K562 (cell line): ENCODE results near the gene ATAD2B. TPM values are rescaled to one million over a fixed set of nuclear protein-coding genes. Genes with fewer than 3 reads are reported as not detected.
"Not testable (repeated sequence)": the region's sequence is repeated elsewhere in the genome, so short reads cannot be mapped to it uniquely, and the experiment has no call there.

ENCODE experiments used
- ATAC-seq: fragments of 200-7000 bp; cut with Tn5 transposase; 3 replicates; pipeline ENCODE4 v1.9.1; 2020; ENCODE audit warnings: moderate library complexity
- BruUV-seq: library from RNA; stranded (reverse); fragments of 400-500 nt; replicated peaks from 2 replicates; lab custom pipeline; 2021; lab: Mats Ljungman, UMichigan
- CTCF ChIA-PET: fragments of 300-600 bp; formaldehyde crosslinking; extraction: SDS; loops from one replicate; lab custom pipeline; 2021; ENCODE audit warnings: low intra/inter-chr PET ratio; lab: Yijun Ruan, JAX
- POLR2A ChIA-PET: fragments of 300-600, 350-650 bp; sonication (Branson Sonifier 250); formaldehyde crosslinking; extraction: SDS; loops from one replicate; lab custom pipeline; 2021; ENCODE audit warnings: antibody characterized with exemption, inconsistent platforms; lab: Yijun Ruan, JAX
- DNase-seq, 4 experiments: peaks; one replicate each; pipeline versions ENCODE4 v3.0.0 to v3.0.0-alpha.2; 2011 to 2018; ENCODE audit warnings: low spot score in 3 of 4, mixed read lengths in 3 of 4; ENCODE audit errors: extremely low read depth in 1 of 4
- FAIRE-seq: peaks from 2 replicates; lab custom pipeline; 2011; peaks lifted over from hg19 to GRCh38; lab: Jason Lieb, UNC
- H2AFZ ChIP-seq: 2 replicates; pipeline ENCODE4 v1.6.0; 2011; ENCODE audit warnings: low read depth, low read length, control low read depth, inconsistent platforms
- H3K27ac ChIP-seq: fragments of 200-600 bp; 3 replicates; pipeline ENCODE4 v1.8.0; 2011; ENCODE audit warnings: low read depth, mild to moderate bottlenecking, control low read depth, inconsistent platforms, low read length, moderate library complexity, mixed read lengths; ENCODE audit errors: extremely low read depth
- H3K27me3 ChIP-seq, 2 experiments: fragments of 300-600 bp in 1 of 2; 2 replicates in 1 of 2; 3 replicates in 1 of 2; pipeline versions ENCODE4 v1.6.0 to v1.8.0; 2011; ENCODE audit warnings: inconsistent platforms in 2 of 2, low read length in 2 of 2, mild to moderate bottlenecking in 1 of 2, mixed read lengths in 1 of 2, moderate library complexity in 1 of 2; ENCODE audit not compliant: control insufficient read depth in 2 of 2, insufficient read depth in 2 of 2
- H3K36me3 ChIP-seq: fragments of 300-600 bp; 3 replicates; pipeline ENCODE4 v1.8.0; 2011; ENCODE audit warnings: mild to moderate bottlenecking, low read length, inconsistent platforms; ENCODE audit not compliant: control insufficient read depth, insufficient read depth
- H3K4me1 ChIP-seq, 2 experiments: fragments of 200-600 bp in 1 of 2; replicated peaks in 1 of 2; 2 replicates in 1 of 2; 3 replicates in 1 of 2; pipeline versions ENCODE4 v1.5.1 to v1.8.0; 2011; ENCODE audit warnings: inconsistent platforms in 2 of 2, low read length in 2 of 2, mild to moderate bottlenecking in 1 of 2, mixed read lengths in 1 of 2, moderate library complexity in 1 of 2; ENCODE audit not compliant: control insufficient read depth in 2 of 2, insufficient read depth in 2 of 2
- H3K4me2 ChIP-seq: 2 replicates; pipeline ENCODE4 v1.6.1; 2011; ENCODE audit warnings: low read length, control low read depth, inconsistent platforms, mixed read lengths; ENCODE audit not compliant: insufficient read depth
- H3K4me3 ChIP-seq: fragments of 200-600 bp; sonication (generic), shearing (Covaris generic); 2 replicates; pipeline ENCODE4 v1.5.1; 2016; ENCODE audit warnings: control low read depth, inconsistent platforms
- H3K79me2 ChIP-seq: fragments of 200-600 bp; 3 replicates; pipeline ENCODE4 v1.8.0; 2011; ENCODE audit warnings: low read length, inconsistent platforms; ENCODE audit not compliant: control insufficient read depth, insufficient read depth
- H3K9ac ChIP-seq, 2 experiments: 2 replicates each; pipeline versions ENCODE4 v1.6.0 to v1.6.1; 2011; ENCODE audit warnings: low read depth in 2 of 2, low read length in 2 of 2, control low read depth in 1 of 2, inconsistent platforms in 1 of 2, mild to moderate bottlenecking in 1 of 2, mixed read lengths in 1 of 2; ENCODE audit not compliant: insufficient read depth in 1 of 2
- H3K9me1 ChIP-seq: one replicate; pipeline ENCODE4 v1.6.0; 2011; ENCODE audit warnings: inconsistent platforms, mild to moderate bottlenecking, low read length, moderate library complexity; ENCODE audit not compliant: control insufficient read depth, insufficient read depth
- H3K9me3 ChIP-seq: replicated peaks from 2 replicates; pipeline ENCODE4 v1.5.1; 2011; ENCODE audit warnings: low read depth, low read length, inconsistent platforms; ENCODE audit not compliant: control insufficient read depth, insufficient read depth
- H4K20me1 ChIP-seq: replicated peaks from 2 replicates; pipeline ENCODE4 v1.6.1; 2011; ENCODE audit warnings: low read length, inconsistent platforms, mixed read lengths; ENCODE audit not compliant: control insufficient read depth, insufficient read depth
- HINFP ChIP-seq: fragments of 450-650 bp; conservative IDR thresholded peaks from 2 replicates; pipeline ENCODE4 v1.6.1; 2016; ENCODE audit warnings: missing genetic modification characterization, low read depth, mild to moderate bottlenecking, control low read depth, missing compliant biosample characterization
- PHTF2 ChIP-seq: fragments of 250-450 bp; sonication (Bioruptor Pico); IDR thresholded peaks from 2 replicates; pipeline ENCODE4 v1.5.0; 2021; ENCODE audit warnings: mild to moderate bottlenecking
- ZNF121 ChIP-seq: sonication (generic); formaldehyde crosslinking; conservative IDR thresholded peaks from 2 replicates; pipeline ENCODE4 v1.8.0; 2022; ENCODE audit warnings: missing genetic modification reagents
- WGBS: fragments of 100-300 bp; shearing (Covaris generic); methylation state at CpG from one replicate; pipeline ENCODE4 v1.1.6; 2016; ENCODE audit warnings: low coverage, mixed read lengths; ENCODE audit not compliant: insufficient coverage; ENCODE audit errors: missing lambda C conversion rate; 5-methylcytosine and 5-hydroxymethylcytosine counted together
- in situ Hi-C: fragments of 300-500 bp; cut with MboI; formaldehyde crosslinking; loops from 4 replicates; pipeline ENCODE4 v1.15.0; 2018; ENCODE audit warnings: inconsistent platforms, mixed read lengths
- intact Hi-C: fragments of 100-400 bp; cut with micrococcal nuclease; formaldehyde crosslinking; loops from 2 replicates; pipeline ENCODE4 v1.14.2; 2022
- polyA plus RNA-seq, 8 experiments: library from polyadenylated mRNA; depleted of rRNA in 4 of 8; stranded (reverse) in 5 of 8; unstranded in 3 of 8; fragments of >200 nt; fragmentation: Nextera tagmentation in 2 of 8; fragmentation: Illumina TruSeq in 1 of 8; extraction: Ambion mirVana in 2 of 8; extraction: Trizol in 1 of 8; gene quantifications; 2 replicates each; pipeline versions ENCODE4 v1.2.1 to v1.2.3, GENCODE V29; 2011 to 2014; ENCODE audit warnings: inconsistent platforms in 1 of 8, missing spikeins in 1 of 8
- total RNA-seq, 7 experiments: library from RNA; depleted of rRNA in 6 of 7; stranded (reverse); fragments of >200 nt in 6 of 7; fragmentation: Illumina TruSeq in 2 of 7; extraction: Trizol in 2 of 7; gene quantifications; 2 replicates each; pipeline versions ENCODE4 v1.2.1 to v1.2.3, GENCODE V29; 2011 to 2021; ENCODE audit warnings: low replicate concordance in 1 of 7

ATAD2B gene
- total and polyA plus RNA-seq, 9 of the 15 experiments (the other 6 are each of a cell fraction or from before 2014, with no cell fraction given) = 3.2 to 21.6 (median 11.4) TPM

DNA sequence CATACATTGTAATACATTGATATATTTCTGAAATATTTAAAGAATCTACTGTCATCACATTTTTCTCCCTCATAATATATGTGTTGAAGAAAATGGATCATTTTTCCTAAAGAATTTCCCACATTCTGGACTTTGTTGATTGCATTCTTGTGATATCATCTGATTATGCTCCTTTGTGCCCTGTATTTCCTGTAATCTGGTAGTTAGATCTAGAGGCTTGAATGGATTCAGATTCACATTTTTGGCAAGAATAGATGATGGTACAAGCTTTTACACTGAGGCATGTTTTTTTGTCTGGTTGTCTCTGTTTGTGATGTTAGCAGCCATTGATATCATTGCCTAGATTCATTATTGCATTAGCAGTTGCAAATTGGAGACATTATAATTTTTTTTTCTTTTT lies 26.7 kb upstream of the ATAD2B start:
- in situ Hi-C loops = no loop called here
- Histone ChIP-seq H3K4me3 (no peak overlapping the region), H3K9ac (no peak overlapping the region), H3K36me3 (peaks cover 2% of the 10 kb centered on the region; the same call in 2 of the 3 replicates), H4K20me1 (no peaks in the 10 kb centered on the region), H3K9me3 (no peaks in the 10 kb centered on the region), H3K27ac (no peak overlapping the region), H3K27me3 (no peaks in the 10 kb centered on the region), H3K9me1 (no peaks in the 10 kb centered on the region), H3K79me2 (peaks cover 53% of the 10 kb centered on the region), H3K4me1 (peaks cover 0 to 3% of the 10 kb centered on the region in 2 experiments; a peak in 2 of 5 replicates), H3K4me2 (no peak overlapping the region), H2AFZ (no peak overlapping the region)
- ATAC-seq = no peak
- FAIRE-seq = no peak
- TF ChIP-seq HINFP (tag) = no peak
- TF ChIP-seq PHTF2 (CRISPR knock-in tag) = no peak
- POLR2A ChIA-PET = interaction anchor here (0.7 kb wide), 1 partner anchor 14 kb away, joined by 3 read pairs; the partner anchor contains the start of gene UBXN2A
- BruUV-seq = no TSS peak
- intact Hi-C loops = no loop called here
- DNase-seq = no peak
- CTCF ChIA-PET = no interaction called here

GRCh38 chr2:23952558-23952957 lies 25.6 kb upstream of the ATAD2B start:
- 85% methylated on average over 3 of the region's 3 CpGs for WGBS
- H2AFZ ChIP-seq, H3K4me2 ChIP-seq, H3K4me1 ChIP-seq, intact Hi-C loops, H3K27me3 ChIP-seq, BruUV-seq, in situ Hi-C loops, H3K4me3 ChIP-seq, H3K9ac ChIP-seq, CTCF ChIA-PET, DNase-seq, ATAC-seq, H4K20me1 ChIP-seq, H3K36me3 ChIP-seq, FAIRE-seq, H3K9me1 ChIP-seq, H3K9me3 ChIP-seq, H3K27ac ChIP-seq: not testable (repeated sequence)
- POLR2A ChIA-PET = interaction anchor here (1.0 to 1.2 kb wide), 3 partner anchors 10 to 12 kb away, joined by 3 to 5 read pairs (median 4); partner anchors contain the start of gene UBXN2A
- peaks cover 58% of the 10 kb centered on the region for H3K79me2 ChIP-seq
- TF ChIP-seq ZNF121 (CRISPR knock-in tag) = peak; percentile 91
